ENCODE measurements around the gene MYRFL. TPM values are rescaled to one million over a fixed set of nuclear protein-coding genes. Genes with fewer than 3 reads are reported as not detected.

Gene MYRFL
- total RNA-seq, 1 experiment from 2014 or later = 0.16 TPM

DNA sequence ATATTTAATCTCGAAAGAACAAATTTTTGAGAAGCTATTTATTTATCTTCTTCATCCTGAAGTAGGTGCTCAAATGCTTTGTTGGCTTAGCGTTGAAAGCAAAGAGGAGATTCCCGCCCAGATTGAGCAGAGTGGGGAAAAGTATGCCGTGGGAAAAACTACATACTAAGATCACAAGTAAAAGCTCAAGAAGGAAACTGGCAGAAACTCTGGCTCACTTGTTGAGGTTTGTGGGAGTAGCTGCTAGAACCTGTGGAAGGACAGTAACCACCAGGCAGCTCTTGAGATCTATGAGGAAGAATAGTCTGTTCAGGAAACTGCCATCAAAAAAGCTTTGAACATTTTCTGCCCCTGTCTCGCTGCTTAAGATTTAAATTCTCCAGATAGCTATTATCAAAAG, 3.9 kb downstream of the MYRFL start:
- no peak overlapping the region for H3K4me3 ChIP-seq (ENCODE audit: low read depth, low read length)
- no peaks in the 10 kb centered on the region for H3K4me1 Mint-ChIP-seq (ENCODE audit: low read depth, unreplicated experiment)
- no peaks in the 10 kb centered on the region for H3K9me3 Mint-ChIP-seq (ENCODE audit: unreplicated experiment)
- no peaks in the 10 kb centered on the region; the same call in 1 of the 2 replicates for H3K9me3 ChIP-seq
- H3K27me3 Mint-ChIP-seq (ENCODE audit: insufficient read depth, unreplicated experiment) = peaks cover 5% of the 10 kb centered on the region
- H3K4me1 ChIP-seq = no peaks in the 10 kb centered on the region
- no peak overlapping the region for H3K4me3 Mint-ChIP-seq (ENCODE audit: unreplicated experiment)
- intact Hi-C loops (cut with micrococcal nuclease; ENCODE audit: unreplicated experiment) = no loop called here
- no peak overlapping the region for H3K27ac Mint-ChIP-seq (ENCODE audit: unreplicated experiment)
- CTCF ChIA-PET = no interaction called here
- no peaks in the 10 kb centered on the region for H3K36me3 ChIP-seq (ENCODE audit: control insufficient read depth, insufficient read depth, low read length)
- POLR2A ChIA-PET = no interaction called here
- BruUV-seq (replicated peaks) = no TSS peak
- H3K27me3 ChIP-seq (replicated peaks; ENCODE audit: control insufficient read depth, insufficient read depth, low read length) = no peaks in the 10 kb centered on the region
- TF ChIP-seq, protein P1, sequence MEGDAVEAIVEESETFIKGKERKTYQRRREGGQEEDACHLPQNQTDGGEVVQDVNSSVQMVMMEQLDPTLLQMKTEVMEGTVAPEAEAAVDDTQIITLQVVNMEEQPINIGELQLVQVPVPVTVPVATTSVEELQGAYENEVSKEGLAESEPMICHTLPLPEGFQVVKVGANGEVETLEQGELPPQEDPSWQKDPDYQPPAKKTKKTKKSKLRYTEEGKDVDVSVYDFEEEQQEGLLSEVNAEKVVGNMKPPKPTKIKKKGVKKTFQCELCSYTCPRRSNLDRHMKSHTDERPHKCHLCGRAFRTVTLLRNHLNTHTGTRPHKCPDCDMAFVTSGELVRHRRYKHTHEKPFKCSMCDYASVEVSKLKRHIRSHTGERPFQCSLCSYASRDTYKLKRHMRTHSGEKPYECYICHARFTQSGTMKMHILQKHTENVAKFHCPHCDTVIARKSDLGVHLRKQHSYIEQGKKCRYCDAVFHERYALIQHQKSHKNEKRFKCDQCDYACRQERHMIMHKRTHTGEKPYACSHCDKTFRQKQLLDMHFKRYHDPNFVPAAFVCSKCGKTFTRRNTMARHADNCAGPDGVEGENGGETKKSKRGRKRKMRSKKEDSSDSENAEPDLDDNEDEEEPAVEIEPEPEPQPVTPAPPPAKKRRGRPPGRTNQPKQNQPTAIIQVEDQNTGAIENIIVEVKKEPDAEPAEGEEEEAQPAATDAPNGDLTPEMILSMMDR (IDR thresholded peaks at IDR 0.05; ENCODE audit: insufficient read depth in 1 of 2, low read depth in 1 of 2, low read length in 1 of 2, severe bottlenecking in 1 of 2, unreplicated experiment in 1 of 2) = no peak
- no peak for DNase-seq
- no peaks in the 10 kb centered on the region for H3K36me3 Mint-ChIP-seq (ENCODE audit: insufficient read depth, unreplicated experiment)

DNA sequence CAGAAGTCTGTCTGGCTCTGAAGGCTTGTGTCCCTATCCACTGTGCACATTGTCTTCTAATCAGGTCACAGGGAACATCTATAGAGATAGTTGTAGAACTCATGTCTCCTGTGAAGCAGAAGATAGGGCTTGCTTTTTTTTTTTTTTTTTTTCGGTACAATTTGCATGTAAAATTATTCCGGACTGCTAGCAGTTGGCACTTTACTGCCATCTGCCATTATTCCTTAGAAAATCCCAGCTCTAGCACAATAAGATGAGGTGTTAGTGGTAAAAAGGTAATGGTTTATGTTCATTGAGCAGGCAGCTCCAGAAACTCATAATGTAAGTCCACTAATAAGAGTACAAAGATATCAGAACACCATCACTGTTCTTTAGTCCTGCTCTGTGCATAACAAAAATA, 8.7 kb downstream of the MYRFL start:
- TF ChIP-seq, protein P1 (IDR thresholded peaks at IDR 0.05; ENCODE audit: insufficient read depth in 1 of 2, low read depth in 1 of 2, low read length in 1 of 2, severe bottlenecking in 1 of 2, unreplicated experiment in 1 of 2) = no peak
- H3K36me3 ChIP-seq (ENCODE audit: control insufficient read depth, insufficient read depth, low read length) = no peaks in the 10 kb centered on the region
- Mint-ChIP-seq H3K27me3 (ENCODE audit: insufficient read depth, unreplicated experiment) (peaks cover 5% of the 10 kb centered on the region), H3K36me3 (ENCODE audit: insufficient read depth, unreplicated experiment) (no peaks in the 10 kb centered on the region), H3K9me3 (ENCODE audit: unreplicated experiment) (no peaks in the 10 kb centered on the region), H3K4me3 (ENCODE audit: unreplicated experiment) (no peak overlapping the region), H3K27ac (ENCODE audit: unreplicated experiment) (no peak overlapping the region), H3K4me1 (ENCODE audit: low read depth, unreplicated experiment) (no peaks in the 10 kb centered on the region)
- ChIA-PET CTCF (interaction anchor here (0.5 to 0.7 kb wide), 4 partner anchors 37 to 923 kb away, joined by 3 to 12 read pairs (median 6); no protein-coding TSS in a partner anchor), POLR2A (no interaction called here)
- no peak overlapping the region for H3K4me3 ChIP-seq (ENCODE audit: low read depth, low read length)
- DNase-seq = no peak
- H3K4me1 ChIP-seq = peaks cover 7% of the 10 kb centered on the region
- no peaks in the 10 kb centered on the region for H3K27me3 ChIP-seq (replicated peaks; ENCODE audit: control insufficient read depth, insufficient read depth, low read length)
- intact Hi-C loops (cut with micrococcal nuclease; ENCODE audit: unreplicated experiment) = no loop called here
- H3K9me3 ChIP-seq = no peaks in the 10 kb centered on the region
- BruUV-seq (replicated peaks) = no TSS peak

DNA sequence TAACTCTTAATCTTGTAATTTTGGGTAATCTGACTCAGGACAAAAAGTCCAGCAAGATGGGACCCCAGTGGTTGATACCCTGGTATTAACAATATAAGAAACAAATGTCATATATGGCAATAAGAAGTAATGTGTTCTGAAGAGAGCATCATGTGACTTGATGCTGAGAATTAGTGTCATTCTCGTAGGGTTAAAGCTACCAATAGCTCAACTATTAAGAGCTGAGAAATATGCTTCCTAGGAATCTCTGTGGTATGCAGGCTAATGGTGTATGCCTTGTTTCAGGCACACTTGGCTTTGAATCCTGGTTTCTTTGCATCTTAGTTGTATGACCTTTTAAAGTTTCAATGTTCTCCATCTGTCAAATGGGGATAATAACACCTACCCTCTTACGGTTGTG, 9.1 kb downstream of the MYRFL start:
- Histone ChIP-seq H3K27me3 (replicated peaks; ENCODE audit: control insufficient read depth, insufficient read depth, low read length) (no peaks in the 10 kb centered on the region), H3K4me3 (ENCODE audit: low read depth, low read length) (no peak overlapping the region), H3K9me3 (no peaks in the 10 kb centered on the region), H3K36me3 (ENCODE audit: control insufficient read depth, insufficient read depth, low read length) (no peaks in the 10 kb centered on the region), H3K4me1 (peaks cover 7% of the 10 kb centered on the region)
- intact Hi-C loops (cut with micrococcal nuclease; ENCODE audit: unreplicated experiment) = no loop called here
- POLR2A ChIA-PET = no interaction called here
- CTCF ChIA-PET = interaction anchor here (0.5 to 0.7 kb wide), 3 partner anchors 38 to 922 kb away, joined by 3 to 12 read pairs (median 5); no protein-coding TSS in a partner anchor
- Mint-ChIP-seq H3K4me1 (ENCODE audit: low read depth, unreplicated experiment) (no peaks in the 10 kb centered on the region), H3K27ac (ENCODE audit: unreplicated experiment) (no peak overlapping the region), H3K9me3 (ENCODE audit: unreplicated experiment) (no peaks in the 10 kb centered on the region), H3K4me3 (ENCODE audit: unreplicated experiment) (no peak overlapping the region), H3K36me3 (ENCODE audit: insufficient read depth, unreplicated experiment) (no peaks in the 10 kb centered on the region), H3K27me3 (ENCODE audit: insufficient read depth, unreplicated experiment) (peaks cover 5% of the 10 kb centered on the region)
- no TSS peak for BruUV-seq (replicated peaks)
- DNase-seq = no peak
- TF ChIP-seq, protein P1 (IDR thresholded peaks at IDR 0.05; ENCODE audit: insufficient read depth in 1 of 2, low read depth in 1 of 2, low read length in 1 of 2, severe bottlenecking in 1 of 2, unreplicated experiment in 1 of 2) = no peak

Data from Caco-2 (cell line).